WTC11 (cell line): ENCODE measurements around the gene ZSWIM4. TPM values are rescaled to one million over a fixed set of nuclear protein-coding genes. Genes with fewer than 3 reads are reported as not detected.

Experiments
- CBFB ChIP-seq: sonication (generic); formaldehyde crosslinking; IDR thresholded peaks from 2 replicates; pipeline ENCODE4 v1.8.1; 2022; ENCODE audit warnings: mild to moderate bottlenecking, low read depth, missing genetic modification reagents
- CTCF ChIP-seq: fragments of 200-600 bp; IDR thresholded peaks from 2 replicates; pipeline ENCODE4 v1.8.0; 2022; ENCODE audit warnings: antibody characterized with exemption
- E2F1 ChIP-seq: sonication (generic); formaldehyde crosslinking; IDR thresholded peaks from 2 replicates; pipeline ENCODE4 v1.8.0; 2022; ENCODE audit warnings: mild to moderate bottlenecking, missing genetic modification reagents
- E2F5 ChIP-seq: sonication (generic); formaldehyde crosslinking; IDR thresholded peaks from 2 replicates; pipeline ENCODE4 v1.8.1; 2022; ENCODE audit warnings: mild to moderate bottlenecking, moderate library complexity, missing genetic modification reagents
- GABPB1 ChIP-seq: sonication (generic); formaldehyde crosslinking; IDR thresholded peaks from 2 replicates; pipeline ENCODE4 v1.8.1; 2023; ENCODE audit warnings: mild to moderate bottlenecking, missing genetic modification reagents
- HMGA2 ChIP-seq: fragments of 250-450 bp; sonication (Bioruptor Pico); IDR thresholded peaks from 2 replicates; pipeline ENCODE4 v1.4.0; 2021; ENCODE audit warnings: mild to moderate bottlenecking, moderate library complexity
- HMGXB4 ChIP-seq: sonication (generic); formaldehyde crosslinking; IDR thresholded peaks from 2 replicates; pipeline ENCODE4 v1.8.1; 2023; ENCODE audit warnings: mild to moderate bottlenecking, moderate library complexity, missing genetic modification reagents
- IRF1 ChIP-seq: sonication (generic); formaldehyde crosslinking; IDR thresholded peaks from 2 replicates; pipeline ENCODE4 v1.8.0; 2023; ENCODE audit warnings: missing genetic modification reagents
- MLX ChIP-seq: sonication (generic); formaldehyde crosslinking; IDR thresholded peaks from 2 replicates; pipeline ENCODE4 v1.8.1; 2023; ENCODE audit warnings: mild to moderate bottlenecking, missing genetic modification reagents, moderate library complexity
- MYBL2 ChIP-seq: sonication (generic); formaldehyde crosslinking; IDR thresholded peaks from 2 replicates; pipeline ENCODE4 v1.8.1; 2023; ENCODE audit warnings: mild to moderate bottlenecking, moderate library complexity, missing genetic modification reagents
- NFATC4 ChIP-seq: fragments of 250-450 bp; sonication (Bioruptor Pico); IDR thresholded peaks from 2 replicates; pipeline ENCODE4 v1.9.0; 2021; ENCODE audit warnings: mild to moderate bottlenecking
- NR1H2 ChIP-seq: sonication (generic); formaldehyde crosslinking; IDR thresholded peaks from 2 replicates; pipeline ENCODE4 v1.9.0; 2021; ENCODE audit warnings: mild to moderate bottlenecking, moderate library complexity, missing genetic modification reagents
- PREB ChIP-seq: sonication (generic); formaldehyde crosslinking; IDR thresholded peaks from 2 replicates; pipeline ENCODE4 v1.8.1; 2022; ENCODE audit warnings: mild to moderate bottlenecking, missing genetic modification reagents, moderate library complexity, borderline replicate concordance
- TEAD1 ChIP-seq: sonication (generic); formaldehyde crosslinking; IDR thresholded peaks from 2 replicates; pipeline ENCODE4 v1.8.0; 2022; ENCODE audit warnings: mild to moderate bottlenecking, missing genetic modification reagents
- USF1 ChIP-seq: sonication (generic); formaldehyde crosslinking; IDR thresholded peaks from 2 replicates; pipeline ENCODE4 v1.8.0; 2022; ENCODE audit warnings: mild to moderate bottlenecking, missing genetic modification reagents
- USF2 ChIP-seq: sonication (generic); formaldehyde crosslinking; IDR thresholded peaks from 2 replicates; pipeline ENCODE4 v1.8.1; 2023; ENCODE audit warnings: mild to moderate bottlenecking, missing genetic modification reagents, moderate library complexity
- ZNF263 ChIP-seq: sonication (generic); formaldehyde crosslinking; IDR thresholded peaks from 2 replicates; pipeline ENCODE4 v1.8.1; 2022; ENCODE audit warnings: low read depth, mild to moderate bottlenecking, moderate library complexity, missing genetic modification reagents
- ZNF281 ChIP-seq: sonication (generic); formaldehyde crosslinking; IDR thresholded peaks from 2 replicates; pipeline ENCODE4 v1.8.0; 2023; ENCODE audit warnings: mild to moderate bottlenecking, missing genetic modification reagents
- ZNF532 ChIP-seq: fragments of 250-450 bp; sonication (Bioruptor Pico); IDR thresholded peaks from 2 replicates; pipeline ENCODE4 v1.9.0; 2021; ENCODE audit warnings: mild to moderate bottlenecking, borderline replicate concordance
- total RNA-seq: library from RNA; stranded (reverse); gene quantifications from 3 replicates; pipeline ENCODE4 v1.2.3, GENCODE V29; 2021

ZSWIM4 gene
- total RNA-seq, 1 experiment from 2014 or later: 33.4 TPM

- no peak for TF ChIP-seq CTCF
- no peak for TF ChIP-seq NFATC4 (CRISPR knock-in tag)
- no peak for TF ChIP-seq NR1H2 (CRISPR knock-in tag)
- TF ChIP-seq USF2 (CRISPR knock-in tag): no peak; the same call in 1 of the 2 replicates
- TF ChIP-seq MLX: no peak
- TF ChIP-seq HMGXB4 (CRISPR knock-in tag): no peak; the same call in 1 of the 2 replicates
- no peak for TF ChIP-seq USF1 (CRISPR knock-in tag)
- TF ChIP-seq MYBL2 (CRISPR knock-in tag): peak; percentile 58; the same call in 1 of the 2 replicates
- no peak for TF ChIP-seq E2F1 (CRISPR knock-in tag)
- TF ChIP-seq ZNF532: no peak
- no peak for TF ChIP-seq HMGA2 (CRISPR knock-in tag)
- TF ChIP-seq ZNF263 (CRISPR knock-in tag): peak; percentile 69; the same call in 1 of the 2 replicates
- TF ChIP-seq IRF1 (CRISPR knock-in tag): peak; percentile 57; the same call in 1 of the 2 replicates
- TF ChIP-seq CBFB (CRISPR knock-in tag): no peak
- TF ChIP-seq GABPB1 (CRISPR knock-in tag): no peak
- peak; percentile 73; the same call in 1 of the 2 replicates for TF ChIP-seq ZNF281 (CRISPR knock-in tag)
- TF ChIP-seq PREB (CRISPR knock-in tag): no peak
- peak; percentile 43 for TF ChIP-seq E2F5 (CRISPR knock-in tag)
- TF ChIP-seq TEAD1: no peak
Observed at GRCh38 chr19:13847407-13848339, 52.4 kb downstream of the ZSWIM4 start (continued).
